MCF 10A (cell line): ENCODE data around the gene ADARB2. TPM values are rescaled to one million over a fixed set of nuclear protein-coding genes. Genes with fewer than 3 reads are reported as not detected.
"Not testable (repeated sequence)": the region's sequence is repeated elsewhere in the genome, so short reads cannot be mapped to it uniquely, and the experiment has no call there.

Experiments
- BruUV-seq: library from RNA; stranded (reverse); fragments of 400-500 nt; replicated peaks from 2 replicates; lab custom pipeline; 2021; lab: Mats Ljungman, UMichigan
- CTCF ChIA-PET: fragments of 300-600 bp; sonication (Branson Sonifier 250); formaldehyde crosslinking; extraction: SDS; loops from one replicate; lab custom pipeline; 2021; ENCODE audit warnings: antibody characterized with exemption, inconsistent platforms; lab: Yijun Ruan, JAX
- POLR2A ChIA-PET: fragments of 300-600, 350-650 bp; sonication (Branson Sonifier 250); formaldehyde crosslinking; extraction: SDS; loops from one replicate; lab custom pipeline; 2020; ENCODE audit warnings: antibody characterized with exemption, inconsistent platforms; lab: Yijun Ruan, JAX
- DNase-seq: peaks from one replicate; pipeline ENCODE4 v3.0.0-alpha.2; 2018; ENCODE audit not compliant: unreplicated experiment
- H3K27ac Mint-ChIP-seq: one replicate; pipeline ENCODE4 v1.8.0; 2022; ENCODE audit warnings: mild to moderate bottlenecking, low read depth, mixed read lengths; ENCODE audit not compliant: unreplicated experiment
- H3K27me3 Mint-ChIP-seq: one replicate; pipeline ENCODE4 v1.8.0; 2022; ENCODE audit warnings: mixed read lengths; ENCODE audit not compliant: insufficient read depth, unreplicated experiment
- H3K36me3 Mint-ChIP-seq: one replicate; pipeline ENCODE4 v1.8.0; 2022; ENCODE audit warnings: mild to moderate bottlenecking, moderate library complexity, mixed read lengths; ENCODE audit not compliant: insufficient read depth, unreplicated experiment
- H3K4me1 Mint-ChIP-seq: one replicate; pipeline ENCODE4 v1.8.0; 2022; ENCODE audit warnings: mixed read lengths; ENCODE audit not compliant: insufficient read depth, unreplicated experiment
- H3K4me3 Mint-ChIP-seq: one replicate; pipeline ENCODE4 v1.8.0; 2022; ENCODE audit warnings: mild to moderate bottlenecking, moderate library complexity, mixed read lengths; ENCODE audit not compliant: unreplicated experiment
- H3K9me3 Mint-ChIP-seq: one replicate; pipeline ENCODE4 v1.8.0; 2022; ENCODE audit warnings: mixed read lengths; ENCODE audit not compliant: unreplicated experiment
- intact Hi-C: fragments of 100-400 bp; cut with micrococcal nuclease; formaldehyde crosslinking; loops from 2 replicates; pipeline ENCODE4 v1.14.1; 2022
- total RNA-seq: library from RNA; stranded (reverse); gene quantifications from 2 replicates; pipeline ENCODE4 v1.2.3, GENCODE V29; 2022
- TF ChIP-seq, protein P1 (sequence below): fragments of 200-600 bp; IDR thresholded peaks from one replicate; pipeline ENCODE4 v1.8.0; 2022; ENCODE audit warnings: antibody characterized with exemption, mild to moderate bottlenecking; ENCODE audit not compliant: unreplicated experiment

The ADARB2 gene
- total RNA-seq, 1 experiment from 2014 or later, result 0.96 TPM

- Mint-ChIP-seq H3K36me3 (no peaks in the 10 kb centered on the region), H3K9me3 (no peaks in the 10 kb centered on the region), H3K27ac (no peak overlapping the region), H3K4me1 (peaks cover 6% of the 10 kb centered on the region), H3K27me3 (peaks cover 10% of the 10 kb centered on the region), H3K4me3 (peak overlapping the region; percentile 29)
- ChIA-PET CTCF (interaction anchor here (0.8 kb wide), 1 partner anchor 115 kb away, joined by 3 read pairs; no protein-coding TSS in a partner anchor), POLR2A (interaction anchor here (0.6 to 1.1 kb wide), 2 partner anchors 10 to 97 kb away, joined by 3 read pairs; no protein-coding TSS in a partner anchor)
- DNase-seq, result no peak
- intact Hi-C loops, result no loop called here
- TF ChIP-seq, protein P1, sequence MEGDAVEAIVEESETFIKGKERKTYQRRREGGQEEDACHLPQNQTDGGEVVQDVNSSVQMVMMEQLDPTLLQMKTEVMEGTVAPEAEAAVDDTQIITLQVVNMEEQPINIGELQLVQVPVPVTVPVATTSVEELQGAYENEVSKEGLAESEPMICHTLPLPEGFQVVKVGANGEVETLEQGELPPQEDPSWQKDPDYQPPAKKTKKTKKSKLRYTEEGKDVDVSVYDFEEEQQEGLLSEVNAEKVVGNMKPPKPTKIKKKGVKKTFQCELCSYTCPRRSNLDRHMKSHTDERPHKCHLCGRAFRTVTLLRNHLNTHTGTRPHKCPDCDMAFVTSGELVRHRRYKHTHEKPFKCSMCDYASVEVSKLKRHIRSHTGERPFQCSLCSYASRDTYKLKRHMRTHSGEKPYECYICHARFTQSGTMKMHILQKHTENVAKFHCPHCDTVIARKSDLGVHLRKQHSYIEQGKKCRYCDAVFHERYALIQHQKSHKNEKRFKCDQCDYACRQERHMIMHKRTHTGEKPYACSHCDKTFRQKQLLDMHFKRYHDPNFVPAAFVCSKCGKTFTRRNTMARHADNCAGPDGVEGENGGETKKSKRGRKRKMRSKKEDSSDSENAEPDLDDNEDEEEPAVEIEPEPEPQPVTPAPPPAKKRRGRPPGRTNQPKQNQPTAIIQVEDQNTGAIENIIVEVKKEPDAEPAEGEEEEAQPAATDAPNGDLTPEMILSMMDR, result no peak
- no TSS peak for BruUV-seq
Measured at GRCh38 chr10:1465993-1466764, 271.1 kb downstream of the ADARB2 start.

DNA sequence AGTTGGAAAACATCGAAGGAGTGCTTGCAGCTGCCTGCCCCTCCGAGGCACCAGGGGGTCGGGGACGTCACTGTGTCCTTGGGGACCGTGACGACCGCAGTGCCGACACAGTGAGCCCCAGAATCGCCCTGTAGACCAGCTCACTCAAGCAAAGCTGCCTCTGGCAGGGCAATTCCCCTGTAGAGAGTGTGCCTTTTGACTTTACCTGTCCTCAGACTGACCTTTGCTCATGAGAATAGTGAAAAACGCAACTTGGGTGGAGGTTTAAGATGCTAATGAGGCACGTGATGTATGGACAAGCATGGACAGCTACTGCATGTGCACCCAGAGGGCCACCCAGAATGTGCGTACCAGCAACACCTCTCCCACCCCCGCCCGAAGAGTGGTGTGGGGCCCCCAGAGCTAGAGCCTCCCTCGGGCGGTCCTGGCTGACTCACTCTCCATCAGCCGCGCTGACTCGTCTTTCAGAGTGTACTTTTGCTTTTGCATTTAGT is 271.9 kb downstream of the ADARB2 start:
- Mint-ChIP-seq H3K4me1 (peaks cover 6% of the 10 kb centered on the region), H3K27ac (no peak overlapping the region), H3K4me3 (peak overlapping the region; percentile 29), H3K36me3 (no peaks in the 10 kb centered on the region), H3K9me3 (no peaks in the 10 kb centered on the region), H3K27me3 (peaks cover 9% of the 10 kb centered on the region)
- BruUV-seq, result no TSS peak
- POLR2A ChIA-PET, result interaction anchor here (0.6 to 1.1 kb wide), 2 partner anchors 9 to 97 kb away, joined by 3 read pairs; no protein-coding TSS in a partner anchor
- intact Hi-C loops, result no loop called here
- peak; percentile 66 for DNase-seq
- CTCF ChIA-PET, result no interaction called here
- TF ChIP-seq, protein P1, result no peak

GRCh38 chr10:1464881-1465417 is 272.4 kb downstream of the ADARB2 start:
- no peak overlapping the region for H3K4me3 Mint-ChIP-seq
- no peaks in the 10 kb centered on the region for H3K9me3 Mint-ChIP-seq
- intact Hi-C loops, result no loop called here
- no peak for DNase-seq
- no peak overlapping the region for H3K27ac Mint-ChIP-seq
- H3K27me3 Mint-ChIP-seq, result peaks cover 4% of the 10 kb centered on the region
- ChIA-PET POLR2A (interaction anchor here (1.1 kb wide), 1 partner anchor 8 kb away, joined by 3 read pairs; no protein-coding TSS in a partner anchor), CTCF (no interaction called here)
- no TSS peak for BruUV-seq
- H3K4me1 Mint-ChIP-seq, result peaks cover 6% of the 10 kb centered on the region
- H3K36me3 Mint-ChIP-seq, result no peaks in the 10 kb centered on the region
- TF ChIP-seq, protein P1, result no peak

GRCh38 chr10:1463971-1464370 is 273.4 kb downstream of the ADARB2 start:
- H3K4me3 Mint-ChIP-seq, DNase-seq, CTCF ChIA-PET, H3K36me3 Mint-ChIP-seq, H3K9me3 Mint-ChIP-seq, H3K27ac Mint-ChIP-seq, BruUV-seq, H3K27me3 Mint-ChIP-seq, POLR2A ChIA-PET, H3K4me1 Mint-ChIP-seq, intact Hi-C loops: not testable (repeated sequence)
